Fibroblast of mammary gland (primary cell): ENCODE data around the gene PTN.
"Not testable (repeated sequence)": the region's sequence is repeated elsewhere in the genome, so short reads cannot be mapped to it uniquely, and the experiment has no call there.

Experiments
- DNase-seq: peaks from one replicate; pipeline ENCODE4 v3.0.0-alpha.2; 2010; ENCODE audit warnings: low read depth
- H3K4me3 ChIP-seq: 2 replicates; pipeline ENCODE4 v1.5.1; 2011; ENCODE audit warnings: low read depth, mild to moderate bottlenecking, low read length, moderate library complexity; ENCODE audit not compliant: control insufficient read depth
- TF ChIP-seq, protein P1 (sequence below): conservative IDR thresholded peaks from 2 replicates; pipeline ENCODE4 v1.5.1; 2011; ENCODE audit warnings: low read depth, low read length, inconsistent platforms; ENCODE audit not compliant: control insufficient read depth, insufficient read depth

PTN gene

DNA sequence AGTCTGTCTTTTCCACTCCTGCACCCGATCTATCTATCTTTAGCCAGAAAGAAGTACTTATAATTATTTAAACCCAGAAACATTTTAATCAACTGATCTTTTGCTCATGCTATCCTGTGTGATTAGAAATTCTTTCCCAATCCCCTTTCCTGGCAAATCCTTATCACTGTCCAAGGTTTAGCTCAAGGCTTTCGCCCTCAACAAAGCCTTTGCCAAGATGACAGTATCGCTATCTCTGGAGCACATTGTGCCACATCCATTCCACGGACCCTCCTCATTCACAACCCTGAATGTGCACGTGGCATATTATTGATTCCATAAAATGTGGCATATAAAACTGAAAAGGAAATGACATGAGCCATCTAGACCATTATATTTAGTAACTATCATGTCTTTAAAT is 71.3 kb downstream of the PTN start:
- TF ChIP-seq, protein P1, sequence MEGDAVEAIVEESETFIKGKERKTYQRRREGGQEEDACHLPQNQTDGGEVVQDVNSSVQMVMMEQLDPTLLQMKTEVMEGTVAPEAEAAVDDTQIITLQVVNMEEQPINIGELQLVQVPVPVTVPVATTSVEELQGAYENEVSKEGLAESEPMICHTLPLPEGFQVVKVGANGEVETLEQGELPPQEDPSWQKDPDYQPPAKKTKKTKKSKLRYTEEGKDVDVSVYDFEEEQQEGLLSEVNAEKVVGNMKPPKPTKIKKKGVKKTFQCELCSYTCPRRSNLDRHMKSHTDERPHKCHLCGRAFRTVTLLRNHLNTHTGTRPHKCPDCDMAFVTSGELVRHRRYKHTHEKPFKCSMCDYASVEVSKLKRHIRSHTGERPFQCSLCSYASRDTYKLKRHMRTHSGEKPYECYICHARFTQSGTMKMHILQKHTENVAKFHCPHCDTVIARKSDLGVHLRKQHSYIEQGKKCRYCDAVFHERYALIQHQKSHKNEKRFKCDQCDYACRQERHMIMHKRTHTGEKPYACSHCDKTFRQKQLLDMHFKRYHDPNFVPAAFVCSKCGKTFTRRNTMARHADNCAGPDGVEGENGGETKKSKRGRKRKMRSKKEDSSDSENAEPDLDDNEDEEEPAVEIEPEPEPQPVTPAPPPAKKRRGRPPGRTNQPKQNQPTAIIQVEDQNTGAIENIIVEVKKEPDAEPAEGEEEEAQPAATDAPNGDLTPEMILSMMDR = no peak
- DNase-seq = no peak
- no peak overlapping the region for H3K4me3 ChIP-seq

- H3K4me3 ChIP-seq = no peak overlapping the region
- DNase-seq = no peak
- TF ChIP-seq, protein P1 = no peak
Observed at GRCh38 chr7:137269240-137269639, 74.3 kb downstream of the PTN start.

DNA sequence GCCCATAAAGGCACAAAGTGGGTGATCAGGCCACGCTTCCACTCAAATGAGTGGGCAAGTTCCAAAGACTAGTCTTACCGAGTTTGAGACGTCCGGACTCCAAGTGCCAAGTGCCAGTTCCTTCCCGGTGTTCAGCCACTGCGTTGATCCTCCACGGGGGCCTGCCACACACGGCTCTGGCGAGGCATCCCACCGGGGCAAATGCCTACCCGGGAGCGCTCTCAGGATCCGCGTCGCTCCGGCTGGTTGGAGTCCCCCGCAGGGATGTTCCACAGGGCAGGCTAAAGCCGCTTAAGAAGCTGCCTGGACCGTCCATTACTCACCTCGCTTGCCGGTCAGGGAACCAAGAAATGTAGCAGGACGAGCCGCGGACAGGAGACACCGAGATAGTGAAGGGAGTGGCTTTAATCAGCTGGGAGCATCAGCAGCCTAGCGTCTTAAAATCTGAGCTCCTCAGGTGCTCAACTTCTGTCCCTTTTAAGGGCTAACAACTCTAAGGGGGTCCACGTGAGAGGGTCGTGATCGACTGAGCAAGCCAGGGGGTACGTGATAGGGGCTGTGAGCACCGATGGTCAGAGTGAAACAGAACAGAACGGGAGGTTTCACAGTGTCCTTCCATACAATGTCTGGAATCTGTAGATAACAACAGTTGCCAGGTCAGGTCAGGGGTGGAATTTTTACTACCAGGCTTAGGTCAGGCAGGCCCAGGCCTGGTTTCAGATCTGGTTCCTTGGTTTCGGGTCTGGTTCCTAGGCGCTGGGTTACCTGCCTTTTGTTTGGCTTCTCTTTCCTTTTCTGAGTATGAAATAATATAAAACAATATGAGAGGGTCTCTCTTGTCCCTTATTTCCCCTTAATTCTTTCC is 75.3 kb downstream of the PTN start:
- not testable (repeated sequence) for DNase-seq, H3K4me3 ChIP-seq

GRCh38 chr7:137266764-137267163 is 76.8 kb downstream of the PTN start:
- TF ChIP-seq, protein P1 = no peak
- H3K4me3 ChIP-seq = no peak overlapping the region
- DNase-seq = no peak

GRCh38 chr7:137265480-137265879 is 78.1 kb downstream of the PTN start:
- H3K4me3 ChIP-seq, DNase-seq: not testable (repeated sequence)

DNA sequence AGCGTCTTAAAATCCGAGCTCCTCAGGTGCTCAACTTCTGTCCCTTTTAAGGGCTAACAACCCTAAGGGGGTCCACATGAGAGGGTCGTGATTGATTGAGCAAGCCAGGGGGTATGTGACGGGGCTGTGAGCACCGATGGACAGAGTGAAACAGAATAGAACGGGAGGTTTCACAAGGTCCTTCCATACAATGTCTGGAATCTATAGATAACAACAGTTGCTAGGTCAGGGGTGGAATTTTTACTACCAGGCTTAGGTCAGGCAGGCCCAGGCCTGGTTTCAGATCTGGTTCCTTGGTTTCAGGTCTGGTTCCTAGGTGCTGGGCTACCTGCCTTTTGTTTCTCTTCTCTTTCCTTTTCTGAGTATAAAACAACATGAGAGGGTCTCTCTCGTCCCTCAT is 80.9 kb downstream of the PTN start:
- no peak for DNase-seq
- TF ChIP-seq, protein P1 = no peak

DNA sequence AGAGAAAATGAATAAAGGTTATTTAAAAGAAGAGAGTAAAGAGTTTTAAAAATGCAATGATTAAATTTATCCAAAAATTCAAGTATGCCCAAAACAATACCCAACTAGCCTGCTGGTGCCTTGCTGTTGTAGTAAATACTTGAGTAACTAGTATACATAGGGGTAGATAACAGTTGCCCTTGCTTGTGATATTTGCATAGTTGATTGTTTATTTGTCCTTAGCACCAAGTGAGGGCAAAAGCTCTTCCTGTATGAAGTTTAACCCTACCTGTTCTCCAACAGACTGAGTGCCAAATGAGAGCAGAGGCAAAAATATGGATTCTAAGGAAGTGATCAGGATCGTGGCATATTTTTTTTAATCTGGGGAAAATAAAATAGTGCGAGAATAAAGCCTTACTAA is 85.0 kb downstream of the PTN start:
- H3K4me3 ChIP-seq = no peak overlapping the region
- DNase-seq = no peak
- TF ChIP-seq, protein P1 = no peak

More for the DNA sequence above, 80.9 kb downstream of the PTN start:
- H3K4me3 ChIP-seq = no peak overlapping the region

DNA sequence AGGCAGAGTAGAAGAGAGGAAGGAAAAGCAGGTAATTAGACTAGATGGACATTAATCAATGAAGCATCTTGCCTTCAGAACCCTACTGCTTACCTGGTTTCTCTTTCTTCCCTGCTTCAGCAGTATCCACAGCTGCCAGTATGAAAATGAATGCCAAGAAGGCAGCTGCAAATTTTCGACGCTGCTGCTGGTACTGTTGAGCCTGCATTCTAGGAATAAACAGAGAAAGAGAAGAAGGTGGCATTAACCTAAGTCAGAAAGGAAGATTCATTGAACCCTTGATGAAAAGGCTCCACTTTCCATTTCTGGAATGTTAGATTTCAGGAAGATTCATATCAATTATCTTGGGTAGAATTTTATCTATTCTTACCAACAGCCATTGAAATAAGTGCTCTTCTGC is 88.8 kb downstream of the PTN start:
- H3K4me3 ChIP-seq = no peak overlapping the region
- no peak for DNase-seq
- TF ChIP-seq, protein P1 = no peak
